ENCODE measurements around the gene PCDHB9.
"Not testable (repeated sequence)": the region's sequence is repeated elsewhere in the genome, so short reads cannot be mapped to it uniquely, and the experiment has no call there.

PCDHB9 gene

GRCh38 chr5:141186897-141187512 is at the start of gene PCDHB9:
PCDHB9 (plus strand) TSS chr5:141187161; CDS start chr5:141187319, 158 bp downstream.
- peak in 1 of 2 donors; percentile 11 for DNase-seq (ENCODE audit: low read depth in 2 of 2)

- DNase-seq (ENCODE audit: low read depth in 2 of 2), result not testable (repeated sequence)
Measured at GRCh38 chr5:141137346-141137745, 49.6 kb upstream of the PCDHB9 start.

- DNase-seq (ENCODE audit: low read depth in 2 of 2), result no peak
Measured at GRCh38 chr5:141149812-141150211, 37.1 kb upstream of the PCDHB9 start, which contains the start of gene PCDHB6. PCDHB6 (plus strand) TSS chr5:141150057; CDS start chr5:141150258, 201 bp downstream.

GRCh38 chr5:141150224-141150992 is 36.6 kb upstream of the PCDHB9 start:
- no peak for DNase-seq (ENCODE audit: low read depth in 2 of 2)

- no peak for DNase-seq (ENCODE audit: low read depth in 2 of 2)
Measured at GRCh38 chr5:141150993-141151325, 36.0 kb upstream of the PCDHB9 start.

GRCh38 chr5:141151632-141152031 is 35.3 kb upstream of the PCDHB9 start:
- DNase-seq (ENCODE audit: low read depth in 2 of 2), result not testable (repeated sequence)

- DNase-seq (ENCODE audit: low read depth in 2 of 2), result not testable (repeated sequence)
Measured at GRCh38 chr5:141152096-141152495, 34.9 kb upstream of the PCDHB9 start.

GRCh38 chr5:141155540-141156374 is 31.2 kb upstream of the PCDHB9 start:
- no peak for DNase-seq (ENCODE audit: low read depth in 2 of 2)

- not testable (repeated sequence) for DNase-seq (ENCODE audit: low read depth in 2 of 2)
Measured at GRCh38 chr5:141157356-141157755, 29.6 kb upstream of the PCDHB9 start.

- DNase-seq (ENCODE audit: low read depth in 2 of 2), result not testable (repeated sequence)
Measured at GRCh38 chr5:141157901-141158300, 29.1 kb upstream of the PCDHB9 start.

GRCh38 chr5:141172381-141173204 is 14.4 kb upstream of the PCDHB9 start, which contains the start of gene PCDHB7:
PCDHB7 (plus strand) TSS chr5:141172644; CDS start chr5:141172836, 192 bp downstream.
- no peak for DNase-seq (ENCODE audit: low read depth in 2 of 2)

GRCh38 chr5:141174291-141175104 is 12.5 kb upstream of the PCDHB9 start:
- DNase-seq (ENCODE audit: low read depth in 2 of 2), result not testable (repeated sequence)

GRCh38 chr5:141175933-141176332 is 11.0 kb upstream of the PCDHB9 start:
- no peak for DNase-seq (ENCODE audit: low read depth in 2 of 2)

- DNase-seq (ENCODE audit: low read depth in 2 of 2), result not testable (repeated sequence)
Measured at GRCh38 chr5:141177577-141178191, 9.3 kb upstream of the PCDHB9 start, which contains the start of gene PCDHB8. PCDHB8 (plus strand) TSS chr5:141177790; CDS start chr5:141178035, 245 bp downstream.

GRCh38 chr5:141179371-141179770 is 7.6 kb upstream of the PCDHB9 start:
- DNase-seq (ENCODE audit: low read depth in 2 of 2), result not testable (repeated sequence)

GRCh38 chr5:141179876-141180275 is 7.1 kb upstream of the PCDHB9 start:
- not testable (repeated sequence) for DNase-seq (ENCODE audit: low read depth in 2 of 2)

- no peak for DNase-seq (ENCODE audit: low read depth in 2 of 2)
Measured at GRCh38 chr5:141180313-141180712, 6.6 kb upstream of the PCDHB9 start.

- no peak for DNase-seq (ENCODE audit: low read depth in 2 of 2)
Measured at GRCh38 chr5:141182248-141182647, 4.7 kb upstream of the PCDHB9 start, which contains the start of gene PCDHB16. PCDHB16 (plus strand) TSS chr5:141182387; CDS start chr5:141182560, 173 bp downstream.

- DNase-seq (ENCODE audit: low read depth in 2 of 2), result not testable (repeated sequence)
Measured at GRCh38 chr5:141184117-141184855, 2.7 kb upstream of the PCDHB9 start.

All from stimulated activated CD4-positive, alpha-beta T cell treated with anti-CD3 and anti-CD28 coated beads, Interleukin-1b, Interleukin-23, amount 100 ng/mL, for 4 hours (primary cell).